NCI-H128 (cell line): Measurements from ENCODE around the gene SRRT.
"Not testable (repeated sequence)": the region's sequence is repeated elsewhere in the genome, so short reads cannot be mapped to it uniquely, and the experiment has no call there.

ENCODE experiments used
- DNase-seq: peaks from one replicate; lab custom pipeline; 2025; ENCODE audit not compliant: unreplicated experiment; lab: John Stamatoyannopoulos, UW

Gene SRRT

GRCh38 chr7:100935381-100935780 is 60.5 kb downstream of the SRRT start:
- not testable (repeated sequence) for DNase-seq

GRCh38 chr7:100936167-100936566 is 61.3 kb downstream of the SRRT start:
- DNase-seq, result not testable (repeated sequence)
